RWPE1 (cell line): ENCODE results near the gene COX19.
A peak's percentile ranks its signal among the peaks of the same experiment; 100 is the strongest.

Source experiments
- CTCF ChIA-PET: fragments of 350-600 bp; sonication (Branson Sonifier 250); formaldehyde crosslinking; extraction: SDS; loops from one replicate; lab custom pipeline; 2021; lab: Yijun Ruan, JAX
- POLR2A ChIA-PET: fragments of 400-600 bp; formaldehyde crosslinking; extraction: SDS; loops from one replicate; lab custom pipeline; 2020; ENCODE audit warnings: antibody characterized with exemption; ENCODE audit not compliant: low non-redundant PET; lab: Yijun Ruan, JAX
- DNase-seq: peaks from one replicate; pipeline ENCODE4 v3.0.0; 2012; ENCODE audit warnings: low spot score
- H3K27ac ChIP-seq: fragments of 450-650 bp; 2 replicates; pipeline ENCODE4 v1.5.1; 2017
- CTCF ChIP-seq: fragments of 450-650 bp; conservative IDR thresholded peaks from 2 replicates; pipeline ENCODE4 v1.5.1; 2017; ENCODE audit warnings: low read depth, mild to moderate bottlenecking

COX19 gene

DNA sequence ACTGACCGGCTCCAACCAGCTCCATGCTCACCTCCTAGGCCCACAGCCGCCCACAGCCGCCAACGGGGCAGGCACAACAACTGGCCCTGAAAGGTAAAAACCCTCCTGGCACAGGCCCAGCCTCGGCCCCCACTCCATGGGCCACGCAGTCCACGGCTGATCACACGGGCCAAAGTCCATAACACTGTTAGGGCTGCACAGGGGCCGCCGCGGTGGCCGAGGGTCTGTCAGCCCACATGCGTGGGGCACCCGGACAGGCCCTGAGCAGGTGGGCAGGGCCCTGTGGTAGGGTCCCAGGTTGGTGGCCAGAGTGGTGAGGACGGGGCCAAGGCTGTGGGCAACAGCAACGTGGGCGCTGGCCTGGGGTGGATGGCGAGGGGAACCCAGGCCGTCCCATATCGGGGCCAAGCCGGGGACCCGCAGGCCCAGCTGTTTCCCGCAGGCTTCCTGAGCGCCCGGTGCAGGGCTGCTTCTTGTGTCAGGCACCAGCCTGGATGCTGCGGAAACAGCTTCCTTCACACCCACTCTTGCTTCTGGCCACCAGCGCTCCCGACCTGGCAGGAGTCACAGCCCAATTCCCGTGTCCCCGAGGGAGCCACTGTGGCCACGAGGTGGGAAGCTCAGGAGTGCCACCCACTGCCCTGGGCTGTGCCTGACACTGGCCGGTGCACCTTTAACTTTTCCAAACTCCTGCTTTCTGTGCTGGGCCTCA lies 36.8 kb upstream of the COX19 start:
- CTCF ChIA-PET, result interaction anchor here (0.6 to 1.7 kb wide), 4 partner anchors 15 to 198 kb away, joined by 3 to 5 read pairs (median 4); no protein-coding TSS in a partner anchor
- no peak for DNase-seq
- peak overlapping the region; percentile 43 for H3K27ac ChIP-seq
- POLR2A ChIA-PET, result no interaction called here
- no peak for TF ChIP-seq CTCF

- TF ChIP-seq CTCF, result no peak
- CTCF ChIA-PET, result interaction anchor here (0.5 to 1.7 kb wide), 4 partner anchors 17 to 197 kb away, joined by 3 to 5 read pairs (median 5); no protein-coding TSS in a partner anchor
- no peak for DNase-seq
- H3K27ac ChIP-seq, result peak overlapping the region; percentile 43
- POLR2A ChIA-PET, result no interaction called here
These were observed 36.1 kb upstream of the COX19 start for GRCh38 chr7:1011297-1012003.

GRCh38 chr7:1010226-1010625 lies 34.9 kb upstream of the COX19 start:
- POLR2A ChIA-PET, result no interaction called here
- CTCF ChIA-PET, result interaction anchor here (0.8 kb wide), 1 partner anchor 17 kb away, joined by 5 read pairs; no protein-coding TSS in a partner anchor
- peak overlapping the region; percentile 43 for H3K27ac ChIP-seq
- TF ChIP-seq CTCF, result no peak
- DNase-seq, result no peak

DNA sequence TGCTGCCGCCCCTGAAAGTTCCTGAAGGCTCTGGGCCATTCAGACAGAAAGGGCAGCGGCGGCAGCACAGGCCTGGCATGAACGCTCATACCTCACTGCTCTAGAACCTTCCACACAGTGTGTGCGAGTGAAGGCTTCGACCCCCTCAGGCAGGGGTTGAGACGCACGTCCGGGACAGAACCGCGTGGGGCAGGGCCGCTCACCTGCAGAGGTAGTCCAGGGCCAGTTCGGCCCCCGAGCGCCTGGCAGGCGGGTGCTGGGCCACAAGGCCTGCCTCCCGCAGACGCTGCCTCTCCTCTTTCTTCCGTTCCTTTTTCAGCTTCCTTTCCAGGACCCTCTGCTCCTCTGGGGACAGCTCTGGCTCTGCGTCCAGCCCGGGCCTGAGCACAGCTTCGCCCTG lies 34.4 kb upstream of the COX19 start:
- TF ChIP-seq CTCF, result no peak
- no peak for DNase-seq
- ChIA-PET POLR2A (no interaction called here), CTCF (interaction anchor here (0.8 kb wide), 1 partner anchor 17 kb away, joined by 5 read pairs; no protein-coding TSS in a partner anchor)
- H3K27ac ChIP-seq, result peak overlapping the region; percentile 43

DNA sequence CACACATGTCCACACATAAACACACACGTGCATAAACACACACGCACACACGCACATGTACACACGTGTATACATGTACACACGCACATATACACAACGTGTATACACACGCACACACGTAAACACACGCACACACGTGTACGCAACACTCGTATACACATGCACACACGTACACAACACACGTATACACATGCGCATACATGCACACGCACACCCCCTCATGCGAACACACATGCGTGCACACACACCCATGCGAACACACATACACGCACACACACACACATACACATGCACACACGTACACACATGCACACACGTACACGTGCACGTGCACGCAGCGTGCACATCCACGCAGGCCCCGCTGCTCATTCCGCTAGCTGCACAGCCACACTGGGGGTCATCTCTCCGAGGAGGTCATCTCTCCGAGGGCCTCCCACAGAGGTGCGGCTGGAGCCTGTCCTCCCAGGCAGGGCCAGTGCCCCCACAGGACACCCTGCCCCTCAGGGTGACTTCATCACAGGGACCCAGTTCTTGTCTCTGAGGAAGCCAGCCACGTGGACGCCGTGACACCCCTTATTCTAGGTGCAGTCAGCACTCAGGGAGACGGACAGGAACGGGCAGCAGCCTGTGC lies 33.5 kb upstream of the COX19 start:
- CTCF ChIA-PET, result no interaction called here
- TF ChIP-seq CTCF, result no peak
- POLR2A ChIA-PET, result no interaction called here
- DNase-seq, result no peak
- peak overlapping the region; percentile 24; the same call in 1 of the 2 replicates for H3K27ac ChIP-seq

- no peak for TF ChIP-seq CTCF
- DNase-seq, result no peak
- ChIA-PET CTCF (no interaction called here), POLR2A (no interaction called here)
- peak overlapping the region; percentile 24; the same call in 1 of the 2 replicates for H3K27ac ChIP-seq
These were observed 32.6 kb upstream of the COX19 start for GRCh38 chr7:1007901-1008300.
